ENCODE results near the gene FAM149B1. TPM values are rescaled to one million over a fixed set of nuclear protein-coding genes. Genes with fewer than 3 reads are reported as not detected.

FAM149B1 gene
- total RNA-seq, 4 donors from 2014 or later: 2.2 to 6.9 (median 5.6) TPM

DNA sequence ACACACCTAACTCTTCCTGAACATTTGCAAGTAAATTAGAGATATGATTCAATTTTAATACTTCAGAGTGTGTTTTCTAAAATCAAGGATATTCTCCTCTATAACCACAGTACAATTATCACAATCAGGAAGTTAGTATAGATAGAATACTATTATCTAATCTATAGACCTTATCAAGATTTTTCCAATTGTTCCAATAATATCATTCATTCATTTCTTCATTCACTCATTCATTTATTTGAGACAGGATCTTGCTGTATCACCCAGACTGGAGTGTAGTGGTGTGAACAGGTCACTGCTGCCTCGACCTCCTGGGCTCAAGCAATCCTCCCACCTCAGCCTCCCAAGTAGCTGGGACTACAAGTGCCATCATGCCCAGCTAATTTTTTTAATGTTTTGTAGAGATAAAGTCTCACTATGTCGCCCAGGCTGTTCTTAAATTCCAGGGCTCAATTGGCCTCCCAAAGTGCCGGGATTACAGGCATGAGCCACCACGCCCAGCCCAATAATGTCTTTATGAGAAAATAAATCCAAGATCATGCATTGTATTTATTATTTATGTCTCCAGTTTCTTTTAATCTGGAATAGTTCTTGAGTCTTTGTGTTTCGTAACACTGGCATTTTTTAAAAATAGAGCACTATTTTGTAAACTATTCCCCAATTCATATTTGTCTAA is 95.1 kb downstream of the FAM149B1 start:
- DNase-seq (no peak), ATAC-seq (no peak)
- TF ChIP-seq POLR2A (IDR thresholded peaks at IDR 0.05) (no peak), CTCF (IDR thresholded peaks at IDR 0.05 in 4 of 5, conservative IDR thresholded peaks at IDR 0.05 in 1 of 5) (no peak)
- H3K36me3 ChIP-seq: no peaks in the 10 kb centered on the region
- H3K4me3 ChIP-seq: no peak overlapping the region
- H3K27me3 ChIP-seq: no peaks in the 10 kb centered on the region
- H3K27ac ChIP-seq: no peak overlapping the region
- H3K9me3 ChIP-seq: no peaks in the 10 kb centered on the region
- in situ Hi-C loops (cut with MboI; ENCODE audit: low sequenced_read_pairs in 4 of 4): loop anchor here in 1 of 4 donors (25.0 kb wide), 1 partner anchor 374 kb away; the partner anchor contains the start of gene MYOZ1
- H3K4me1 ChIP-seq: no peaks in the 10 kb centered on the region
- intact Hi-C loops (cut with DNase I; ENCODE audit: low total_unique reads): loop anchor here (10.0 kb wide), 1 partner anchor 382 kb away; the partner anchor contains the start of gene MYOZ1

DNA sequence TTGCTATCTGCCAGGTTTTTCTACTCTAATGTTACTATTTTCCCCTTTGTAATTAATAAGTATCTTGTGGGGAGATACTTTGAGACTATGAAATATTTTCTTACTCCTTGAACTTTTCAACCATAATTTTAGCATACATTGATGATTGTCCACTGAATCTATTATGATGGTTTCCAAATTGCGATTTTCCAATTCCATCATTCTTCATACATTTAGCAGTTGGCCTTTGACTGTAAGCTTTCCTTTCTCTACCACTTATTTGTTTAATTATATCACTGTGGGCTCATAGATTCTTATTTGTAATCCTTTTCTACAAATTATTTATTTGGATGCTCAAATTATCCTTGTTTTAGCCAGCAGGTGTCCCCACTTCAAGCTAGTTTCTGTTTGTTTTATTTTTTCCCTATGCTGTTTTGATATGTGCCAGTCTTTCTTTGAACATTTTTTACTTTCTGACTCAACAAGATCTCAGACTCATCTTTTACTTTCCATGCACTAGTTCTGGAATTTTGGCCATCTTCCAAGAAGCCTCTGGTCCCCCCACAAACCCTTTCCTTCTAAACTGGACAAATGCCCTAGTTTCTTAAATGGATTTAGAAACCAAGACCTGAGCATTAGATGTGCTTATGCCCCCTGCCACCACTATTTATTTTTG is 95.9 kb downstream of the FAM149B1 start:
- Histone ChIP-seq H3K27ac (no peak overlapping the region), H3K4me3 (no peak overlapping the region), H3K36me3 (no peaks in the 10 kb centered on the region), H3K9me3 (no peaks in the 10 kb centered on the region), H3K27me3 (no peaks in the 10 kb centered on the region), H3K4me1 (no peaks in the 10 kb centered on the region)
- peak in 4 of 5 experiments; percentile 16 to 46 (median 30) for TF ChIP-seq CTCF (IDR thresholded peaks at IDR 0.05 in 4 of 5, conservative IDR thresholded peaks at IDR 0.05 in 1 of 5)
- no peak for TF ChIP-seq POLR2A (IDR thresholded peaks at IDR 0.05)
- DNase-seq: no peak
- intact Hi-C loops (cut with DNase I; ENCODE audit: low total_unique reads) (loop anchor here (10.0 kb wide), 1 partner anchor 381 kb away; the partner anchor contains the start of gene MYOZ1), in situ Hi-C loops (cut with MboI; ENCODE audit: low sequenced_read_pairs in 4 of 4) (loop anchor here in 1 of 4 donors (25.0 kb wide), 1 partner anchor 373 kb away; the partner anchor contains the start of gene MYOZ1)
- ATAC-seq: no peak

DNA sequence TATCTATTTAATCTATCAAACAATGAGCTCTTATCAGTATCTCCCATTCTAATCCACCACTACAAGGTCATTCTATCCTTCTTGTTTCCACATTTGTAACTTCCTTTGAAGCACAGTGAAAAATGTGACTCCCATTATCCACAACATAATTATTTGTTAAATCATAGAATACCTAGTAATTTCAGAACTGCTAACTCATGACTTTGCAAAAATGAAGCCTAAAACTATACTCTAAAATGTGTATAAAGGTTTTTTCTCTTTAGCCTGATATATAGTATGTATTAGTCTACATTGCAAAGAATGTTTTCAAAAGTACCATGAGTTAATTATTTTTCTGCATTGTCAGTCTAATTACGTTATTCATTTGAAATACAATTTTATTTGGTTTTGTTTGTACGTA is 96.5 kb downstream of the FAM149B1 start:
- no peak overlapping the region for H3K27ac ChIP-seq
- DNase-seq (no peak), ATAC-seq (no peak)
- H3K27me3 ChIP-seq: no peaks in the 10 kb centered on the region
- H3K9me3 ChIP-seq: no peaks in the 10 kb centered on the region
- no peaks in the 10 kb centered on the region for H3K4me1 ChIP-seq
- in situ Hi-C loops (cut with MboI; ENCODE audit: low sequenced_read_pairs in 4 of 4) (loop anchor here in 1 of 4 donors (25.0 kb wide), 1 partner anchor 373 kb away; the partner anchor contains the start of gene MYOZ1), intact Hi-C loops (cut with DNase I; ENCODE audit: low total_unique reads) (loop anchor here (10.0 kb wide), 1 partner anchor 380 kb away; the partner anchor contains the start of gene MYOZ1)
- no peaks in the 10 kb centered on the region for H3K36me3 ChIP-seq
- TF ChIP-seq POLR2A (IDR thresholded peaks at IDR 0.05) (no peak), CTCF (IDR thresholded peaks at IDR 0.05 in 4 of 5, conservative IDR thresholded peaks at IDR 0.05 in 1 of 5) (no peak)
- H3K4me3 ChIP-seq: no peak overlapping the region

GRCh38 chr10:73281097-73281496 is 113.2 kb downstream of the FAM149B1 start:
- Histone ChIP-seq H3K27me3 (no peaks in the 10 kb centered on the region), H3K27ac (no peak overlapping the region), H3K4me1 (no peaks in the 10 kb centered on the region), H3K36me3 (no peaks in the 10 kb centered on the region), H3K4me3 (no peak overlapping the region), H3K9me3 (no peaks in the 10 kb centered on the region)
- ATAC-seq: no peak
- in situ Hi-C loops (cut with MboI; ENCODE audit: low sequenced_read_pairs in 4 of 4): no loop called here
- DNase-seq: no peak
- intact Hi-C loops (cut with DNase I; ENCODE audit: low total_unique reads): no loop called here
- TF ChIP-seq POLR2A (IDR thresholded peaks at IDR 0.05) (no peak), CTCF (IDR thresholded peaks at IDR 0.05 in 4 of 5, conservative IDR thresholded peaks at IDR 0.05 in 1 of 5) (no peak)

All from gastrocnemius medialis (tissue), 4 donors.